Measurements from ENCODE around the gene LIMS2. TPM values are rescaled to one million over a fixed set of nuclear protein-coding genes. Genes with fewer than 3 reads are reported as not detected.
A peak's percentile ranks its signal among the peaks of the same experiment; 100 is the strongest.

The LIMS2 gene
- total RNA-seq, 1 donor from 2014 or later, result 3.8 TPM

- DNase-seq (ENCODE audit: low spot score), result no peak
- no peak overlapping the region for H3K27ac Mint-ChIP-seq (ENCODE audit: unreplicated experiment)
- peaks cover 5% of the 10 kb centered on the region for H3K36me3 Mint-ChIP-seq (ENCODE audit: low read depth, unreplicated experiment)
- peaks cover 5% of the 10 kb centered on the region for H3K27me3 Mint-ChIP-seq (ENCODE audit: unreplicated experiment)
- H3K4me1 Mint-ChIP-seq (ENCODE audit: unreplicated experiment), result peaks cover 3% of the 10 kb centered on the region
- no peaks in the 10 kb centered on the region for H3K9me3 Mint-ChIP-seq (ENCODE audit: unreplicated experiment)
- peak overlapping the region; percentile 22 for H3K4me3 Mint-ChIP-seq (ENCODE audit: unreplicated experiment)
- TF ChIP-seq, protein P1, sequence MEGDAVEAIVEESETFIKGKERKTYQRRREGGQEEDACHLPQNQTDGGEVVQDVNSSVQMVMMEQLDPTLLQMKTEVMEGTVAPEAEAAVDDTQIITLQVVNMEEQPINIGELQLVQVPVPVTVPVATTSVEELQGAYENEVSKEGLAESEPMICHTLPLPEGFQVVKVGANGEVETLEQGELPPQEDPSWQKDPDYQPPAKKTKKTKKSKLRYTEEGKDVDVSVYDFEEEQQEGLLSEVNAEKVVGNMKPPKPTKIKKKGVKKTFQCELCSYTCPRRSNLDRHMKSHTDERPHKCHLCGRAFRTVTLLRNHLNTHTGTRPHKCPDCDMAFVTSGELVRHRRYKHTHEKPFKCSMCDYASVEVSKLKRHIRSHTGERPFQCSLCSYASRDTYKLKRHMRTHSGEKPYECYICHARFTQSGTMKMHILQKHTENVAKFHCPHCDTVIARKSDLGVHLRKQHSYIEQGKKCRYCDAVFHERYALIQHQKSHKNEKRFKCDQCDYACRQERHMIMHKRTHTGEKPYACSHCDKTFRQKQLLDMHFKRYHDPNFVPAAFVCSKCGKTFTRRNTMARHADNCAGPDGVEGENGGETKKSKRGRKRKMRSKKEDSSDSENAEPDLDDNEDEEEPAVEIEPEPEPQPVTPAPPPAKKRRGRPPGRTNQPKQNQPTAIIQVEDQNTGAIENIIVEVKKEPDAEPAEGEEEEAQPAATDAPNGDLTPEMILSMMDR (IDR thresholded peaks at IDR 0.05; ENCODE audit: unreplicated experiment), result no peak
These were observed 10.2 kb upstream of the LIMS2 start for GRCh38 chr2:127685410-127686080.

- peaks cover 3% of the 10 kb centered on the region for H3K27me3 Mint-ChIP-seq (ENCODE audit: unreplicated experiment)
- no peaks in the 10 kb centered on the region for H3K9me3 Mint-ChIP-seq (ENCODE audit: unreplicated experiment)
- H3K4me1 Mint-ChIP-seq (ENCODE audit: unreplicated experiment), result peaks cover 3% of the 10 kb centered on the region
- TF ChIP-seq, protein P1 (IDR thresholded peaks at IDR 0.05; ENCODE audit: unreplicated experiment), result no peak
- no peak overlapping the region for H3K4me3 Mint-ChIP-seq (ENCODE audit: unreplicated experiment)
- no peaks in the 10 kb centered on the region for H3K36me3 Mint-ChIP-seq (ENCODE audit: low read depth, unreplicated experiment)
- no peak for DNase-seq (ENCODE audit: low spot score)
- no peak overlapping the region for H3K27ac Mint-ChIP-seq (ENCODE audit: unreplicated experiment)
These were observed 8.4 kb upstream of the LIMS2 start for GRCh38 chr2:127683757-127684156.

DNA sequence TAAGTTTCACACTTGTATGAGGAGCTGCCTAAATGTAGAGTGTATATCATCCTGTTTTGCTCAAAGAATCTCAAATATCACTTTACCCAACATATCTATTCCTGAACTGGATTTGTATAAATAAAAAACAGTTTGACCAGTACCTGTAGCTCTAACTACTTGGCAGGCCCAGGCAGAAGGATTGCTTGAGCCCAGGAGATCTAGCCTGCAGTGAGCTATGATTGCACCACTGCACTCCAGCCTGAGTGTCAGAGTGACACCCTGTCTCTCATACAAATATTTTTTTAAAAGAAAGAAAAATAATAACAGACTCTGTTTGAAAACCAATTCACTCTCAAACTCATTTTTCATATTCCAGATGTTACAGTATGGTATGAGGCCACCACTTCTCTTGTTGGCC, 7.7 kb upstream of the LIMS2 start:
- Mint-ChIP-seq H3K4me1 (ENCODE audit: unreplicated experiment) (peaks cover 5% of the 10 kb centered on the region), H3K27me3 (ENCODE audit: unreplicated experiment) (peaks cover 3% of the 10 kb centered on the region), H3K4me3 (ENCODE audit: unreplicated experiment) (no peak overlapping the region), H3K27ac (ENCODE audit: unreplicated experiment) (no peak overlapping the region), H3K9me3 (ENCODE audit: unreplicated experiment) (no peaks in the 10 kb centered on the region), H3K36me3 (ENCODE audit: low read depth, unreplicated experiment) (no peaks in the 10 kb centered on the region)
- no peak for DNase-seq (ENCODE audit: low spot score)
- TF ChIP-seq, protein P1 (IDR thresholded peaks at IDR 0.05; ENCODE audit: unreplicated experiment), result no peak

- Mint-ChIP-seq H3K4me3 (ENCODE audit: unreplicated experiment) (no peak overlapping the region), H3K27ac (ENCODE audit: unreplicated experiment) (no peak overlapping the region), H3K4me1 (ENCODE audit: unreplicated experiment) (peaks cover 6% of the 10 kb centered on the region), H3K36me3 (ENCODE audit: low read depth, unreplicated experiment) (no peaks in the 10 kb centered on the region), H3K9me3 (ENCODE audit: unreplicated experiment) (no peaks in the 10 kb centered on the region), H3K27me3 (ENCODE audit: unreplicated experiment) (peaks cover 6% of the 10 kb centered on the region)
- DNase-seq (ENCODE audit: low spot score), result no peak
- TF ChIP-seq, protein P1 (IDR thresholded peaks at IDR 0.05; ENCODE audit: unreplicated experiment), result no peak
These were observed 6.9 kb upstream of the LIMS2 start for GRCh38 chr2:127681976-127682857.
